HepG2 (cell line): ENCODE measurements around the gene MCC. TPM values are rescaled to one million over a fixed set of nuclear protein-coding genes. Genes with fewer than 3 reads are reported as not detected.
A peak's percentile ranks its signal among the peaks of the same experiment; 100 is the strongest.

ENCODE experiments used
- ARID2 ChIP-seq: sonication (generic); formaldehyde crosslinking; IDR thresholded peaks from 2 replicates; pipeline ENCODE4 v1.8.1; 2022; ENCODE audit warnings: mild to moderate bottlenecking, missing genetic modification reagents, borderline replicate concordance
- HDAC2 ChIP-seq: sonication (generic); formaldehyde crosslinking; IDR thresholded peaks from 2 replicates; pipeline ENCODE4 v1.4.0; 2020; ENCODE audit warnings: missing genetic modification reagents
- HHEX ChIP-seq: IDR thresholded peaks from 2 replicates; pipeline ENCODE4 v1.6.1; 2016; ENCODE audit warnings: control low read depth
- SAP130 ChIP-seq: IDR thresholded peaks from 2 replicates; pipeline ENCODE4 v1.6.1; 2016; ENCODE audit warnings: low read depth
- SIN3A ChIP-seq: IDR thresholded peaks from 2 replicates; pipeline ENCODE4 v1.6.1; 2011; ENCODE audit warnings: low read depth, mild to moderate bottlenecking, control low read depth, low read length, borderline replicate concordance
- SP1 ChIP-seq, 2 experiments: fragments of 450-650 bp in 1 of 2; sonication (generic) in 1 of 2; formaldehyde crosslinking in 1 of 2; IDR thresholded peaks; 2 replicates each; pipeline versions ENCODE4 v1.4.0 to v1.6.1; 2016 to 2020; ENCODE audit warnings: missing genetic modification reagents in 1 of 2
- STAT5B ChIP-seq: sonication (generic); formaldehyde crosslinking; IDR thresholded peaks from 2 replicates; pipeline ENCODE4 v1.4.0; 2020; ENCODE audit warnings: missing genetic modification reagents
- YEATS2 ChIP-seq: sonication (generic); formaldehyde crosslinking; IDR thresholded peaks from 2 replicates; pipeline ENCODE4 v1.4.0; 2020; ENCODE audit warnings: missing genetic modification reagents, borderline replicate concordance
- ZNF232 ChIP-seq: sonication (generic); formaldehyde crosslinking; IDR thresholded peaks from 2 replicates; pipeline ENCODE4 v1.4.0; 2020; ENCODE audit warnings: missing genetic modification reagents, borderline replicate concordance
- ZNF292 ChIP-seq: sonication (generic); formaldehyde crosslinking; IDR thresholded peaks from 2 replicates; pipeline ENCODE4 v1.8.1; 2022; ENCODE audit warnings: mild to moderate bottlenecking, low read depth, missing genetic modification reagents, borderline replicate concordance
- ZNF30 ChIP-seq: sonication (generic); formaldehyde crosslinking; IDR thresholded peaks from 2 replicates; pipeline ENCODE4 v1.5.0; 2020; ENCODE audit warnings: mild to moderate bottlenecking, missing genetic modification reagents
- ZNF331 ChIP-seq: sonication (generic); formaldehyde crosslinking; IDR thresholded peaks from 2 replicates; pipeline ENCODE4 v1.4.0; 2020; ENCODE audit warnings: missing genetic modification reagents
- ZNF441 ChIP-seq: sonication (generic); formaldehyde crosslinking; IDR thresholded peaks from 2 replicates; pipeline ENCODE4 v1.7.0; 2021; ENCODE audit warnings: missing genetic modification reagents, borderline replicate concordance
- polyA plus RNA-seq, 8 experiments: library from polyadenylated mRNA; depleted of rRNA in 3 of 8; stranded (reverse) in 7 of 8; unstranded in 1 of 8; fragments of >200 nt; fragmentation: Illumina TruSeq in 4 of 8; extraction: Trizol in 4 of 8; gene quantifications; 2 replicates each; pipeline versions ENCODE4 v1.2.1 to v1.2.3, GENCODE V29; 2011 to 2016; ENCODE audit warnings: low read depth in 4 of 8, missing spikeins in 1 of 8, mixed read lengths in 1 of 8; ENCODE audit not compliant: insufficient read depth in 1 of 8
- total RNA-seq, 5 experiments: library from RNA; depleted of rRNA; stranded (reverse); fragments of >200 nt; fragmentation: Illumina TruSeq; extraction: Trizol; gene quantifications; 2 replicates each; pipeline ENCODE4 v1.2.3, GENCODE V29; 2016; ENCODE audit warnings: low read depth in 1 of 5
- TF ChIP-seq, protein P1 (sequence below), 2 experiments: fragments of 450-650 bp in 1 of 2; sonication (generic) in 1 of 2; formaldehyde crosslinking in 1 of 2; IDR thresholded peaks; 2 replicates each; pipeline versions ENCODE4 v1.6.1 to v1.8.0; 2016 to 2022; ENCODE audit warnings: antibody characterized with exemption in 1 of 2, mild to moderate bottlenecking in 1 of 2, missing genetic modification reagents in 1 of 2
- TF ChIP-seq, protein P2 (sequence below): sonication (generic); formaldehyde crosslinking; IDR thresholded peaks from 2 replicates; pipeline ENCODE4 v1.8.0; 2022; ENCODE audit warnings: mild to moderate bottlenecking, missing genetic modification reagents
- TF ChIP-seq, protein P3 (sequence below): fragments of 450-650 bp; IDR thresholded peaks from 2 replicates; pipeline ENCODE4 v1.6.1; 2017; ENCODE audit warnings: mild to moderate bottlenecking
- TF ChIP-seq, protein P4 (sequence below): sonication (generic); IDR thresholded peaks from 2 replicates; pipeline ENCODE4 v1.6.1; 2016; ENCODE audit warnings: low read depth, borderline replicate concordance

MCC gene
- total and polyA plus RNA-seq, 2 of the 13 experiments (the other 11 are each of a cell fraction or from before 2014, with no cell fraction given) = 0.55 to 2.4 TPM

DNA sequence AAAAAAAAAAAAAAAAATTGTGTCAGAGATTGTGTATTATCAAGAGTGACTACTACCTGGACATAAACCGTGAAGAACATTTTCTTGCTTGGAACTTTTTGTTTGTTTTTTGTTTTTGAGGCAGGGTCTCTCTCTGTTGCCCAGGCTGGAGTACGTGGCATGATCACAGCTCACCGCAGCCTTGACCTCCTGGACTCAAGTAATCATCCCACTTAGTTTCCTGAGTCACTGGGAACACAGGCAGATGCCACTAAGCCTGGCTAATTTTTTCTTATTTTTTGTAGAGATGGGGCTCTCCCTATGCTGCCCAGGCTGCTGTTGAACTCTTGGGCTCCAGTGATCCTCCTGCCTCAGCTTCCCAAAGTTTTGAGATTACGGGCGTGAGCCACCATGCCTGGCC, 485.8 kb downstream of the MCC start (continued):
- TF ChIP-seq, protein P1, sequence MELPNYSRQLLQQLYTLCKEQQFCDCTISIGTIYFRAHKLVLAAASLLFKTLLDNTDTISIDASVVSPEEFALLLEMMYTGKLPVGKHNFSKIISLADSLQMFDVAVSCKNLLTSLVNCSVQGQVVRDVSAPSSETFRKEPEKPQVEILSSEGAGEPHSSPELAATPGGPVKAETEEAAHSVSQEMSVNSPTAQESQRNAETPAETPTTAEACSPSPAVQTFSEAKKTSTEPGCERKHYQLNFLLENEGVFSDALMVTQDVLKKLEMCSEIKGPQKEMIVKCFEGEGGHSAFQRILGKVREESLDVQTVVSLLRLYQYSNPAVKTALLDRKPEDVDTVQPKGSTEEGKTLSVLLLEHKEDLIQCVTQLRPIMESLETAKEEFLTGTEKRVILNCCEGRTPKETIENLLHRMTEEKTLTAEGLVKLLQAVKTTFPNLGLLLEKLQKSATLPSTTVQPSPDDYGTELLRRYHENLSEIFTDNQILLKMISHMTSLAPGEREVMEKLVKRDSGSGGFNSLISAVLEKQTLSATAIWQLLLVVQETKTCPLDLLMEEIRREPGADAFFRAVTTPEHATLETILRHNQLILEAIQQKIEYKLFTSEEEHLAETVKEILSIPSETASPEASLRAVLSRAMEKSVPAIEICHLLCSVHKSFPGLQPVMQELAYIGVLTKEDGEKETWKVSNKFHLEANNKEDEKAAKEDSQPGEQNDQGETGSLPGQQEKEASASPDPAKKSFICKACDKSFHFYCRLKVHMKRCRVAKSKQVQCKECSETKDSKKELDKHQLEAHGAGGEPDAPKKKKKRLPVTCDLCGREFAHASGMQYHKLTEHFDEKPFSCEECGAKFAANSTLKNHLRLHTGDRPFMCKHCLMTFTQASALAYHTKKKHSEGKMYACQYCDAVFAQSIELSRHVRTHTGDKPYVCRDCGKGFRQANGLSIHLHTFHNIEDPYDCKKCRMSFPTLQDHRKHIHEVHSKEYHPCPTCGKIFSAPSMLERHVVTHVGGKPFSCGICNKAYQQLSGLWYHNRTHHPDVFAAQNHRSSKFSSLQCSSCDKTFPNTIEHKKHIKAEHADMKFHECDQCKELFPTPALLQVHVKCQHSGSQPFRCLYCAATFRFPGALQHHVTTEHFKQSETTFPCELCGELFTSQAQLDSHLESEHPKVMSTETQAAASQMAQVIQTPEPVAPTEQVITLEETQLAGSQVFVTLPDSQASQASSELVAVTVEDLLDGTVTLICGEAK (IDR thresholded peaks at IDR 0.05) = no peak
- TF ChIP-seq, protein P1 (CRISPR knock-in tag; IDR thresholded peaks at IDR 0.05) = no peak
- TF ChIP-seq ARID2 (CRISPR knock-in tag) = no peak
- no peak for TF ChIP-seq ZNF331
- no peak for TF ChIP-seq SIN3A
- no peak for TF ChIP-seq ZNF232 (CRISPR knock-in tag)
- no peak for TF ChIP-seq ZNF441 (CRISPR knock-in tag)
- TF ChIP-seq, protein P2, sequence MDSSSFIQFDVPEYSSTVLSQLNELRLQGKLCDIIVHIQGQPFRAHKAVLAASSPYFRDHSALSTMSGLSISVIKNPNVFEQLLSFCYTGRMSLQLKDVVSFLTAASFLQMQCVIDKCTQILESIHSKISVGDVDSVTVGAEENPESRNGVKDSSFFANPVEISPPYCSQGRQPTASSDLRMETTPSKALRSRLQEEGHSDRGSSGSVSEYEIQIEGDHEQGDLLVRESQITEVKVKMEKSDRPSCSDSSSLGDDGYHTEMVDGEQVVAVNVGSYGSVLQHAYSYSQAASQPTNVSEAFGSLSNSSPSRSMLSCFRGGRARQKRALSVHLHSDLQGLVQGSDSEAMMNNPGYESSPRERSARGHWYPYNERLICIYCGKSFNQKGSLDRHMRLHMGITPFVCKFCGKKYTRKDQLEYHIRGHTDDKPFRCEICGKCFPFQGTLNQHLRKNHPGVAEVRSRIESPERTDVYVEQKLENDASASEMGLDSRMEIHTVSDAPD (CRISPR knock-in tag) = no peak
- TF ChIP-seq, protein P3, sequence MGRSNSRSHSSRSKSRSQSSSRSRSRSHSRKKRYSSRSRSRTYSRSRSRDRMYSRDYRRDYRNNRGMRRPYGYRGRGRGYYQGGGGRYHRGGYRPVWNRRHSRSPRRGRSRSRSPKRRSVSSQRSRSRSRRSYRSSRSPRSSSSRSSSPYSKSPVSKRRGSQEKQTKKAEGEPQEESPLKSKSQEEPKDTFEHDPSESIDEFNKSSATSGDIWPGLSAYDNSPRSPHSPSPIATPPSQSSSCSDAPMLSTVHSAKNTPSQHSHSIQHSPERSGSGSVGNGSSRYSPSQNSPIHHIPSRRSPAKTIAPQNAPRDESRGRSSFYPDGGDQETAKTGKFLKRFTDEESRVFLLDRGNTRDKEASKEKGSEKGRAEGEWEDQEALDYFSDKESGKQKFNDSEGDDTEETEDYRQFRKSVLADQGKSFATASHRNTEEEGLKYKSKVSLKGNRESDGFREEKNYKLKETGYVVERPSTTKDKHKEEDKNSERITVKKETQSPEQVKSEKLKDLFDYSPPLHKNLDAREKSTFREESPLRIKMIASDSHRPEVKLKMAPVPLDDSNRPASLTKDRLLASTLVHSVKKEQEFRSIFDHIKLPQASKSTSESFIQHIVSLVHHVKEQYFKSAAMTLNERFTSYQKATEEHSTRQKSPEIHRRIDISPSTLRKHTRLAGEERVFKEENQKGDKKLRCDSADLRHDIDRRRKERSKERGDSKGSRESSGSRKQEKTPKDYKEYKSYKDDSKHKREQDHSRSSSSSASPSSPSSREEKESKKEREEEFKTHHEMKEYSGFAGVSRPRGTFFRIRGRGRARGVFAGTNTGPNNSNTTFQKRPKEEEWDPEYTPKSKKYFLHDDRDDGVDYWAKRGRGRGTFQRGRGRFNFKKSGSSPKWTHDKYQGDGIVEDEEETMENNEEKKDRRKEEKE = no peak
- TF ChIP-seq HHEX (CRISPR knock-in tag) = no peak
- no peak for TF ChIP-seq HDAC2 (CRISPR knock-in tag)
- TF ChIP-seq YEATS2 (CRISPR knock-in tag) = no peak
- no peak for TF ChIP-seq ZNF30 (CRISPR knock-in tag)
- TF ChIP-seq ZNF292 = no peak
- TF ChIP-seq, protein P4, sequence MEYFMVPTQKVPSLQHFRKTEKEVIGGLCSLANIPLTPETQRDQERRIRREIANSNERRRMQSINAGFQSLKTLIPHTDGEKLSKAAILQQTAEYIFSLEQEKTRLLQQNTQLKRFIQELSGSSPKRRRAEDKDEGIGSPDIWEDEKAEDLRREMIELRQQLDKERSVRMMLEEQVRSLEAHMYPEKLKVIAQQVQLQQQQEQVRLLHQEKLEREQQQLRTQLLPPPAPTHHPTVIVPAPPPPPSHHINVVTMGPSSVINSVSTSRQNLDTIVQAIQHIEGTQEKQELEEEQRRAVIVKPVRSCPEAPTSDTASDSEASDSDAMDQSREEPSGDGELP = no peak
- TF ChIP-seq STAT5B = no peak
- 0 out of 2 replicates have a peak, but pooled peaks have one; percentile 23 for TF ChIP-seq SAP130 (CRISPR knock-in tag)
- no peak for TF ChIP-seq SP1 (IDR thresholded peaks at IDR 0.05)
- no peak for TF ChIP-seq SP1 (CRISPR knock-in tag; IDR thresholded peaks at IDR 0.05)
